GM12865 (cell line): ENCODE measurements around the gene CEP350.

Experiments
- DNase-seq: peaks from one replicate; pipeline ENCODE4 v3.0.0; 2010; ENCODE audit warnings: low read depth
- H3K4me3 ChIP-seq: 2 replicates; pipeline ENCODE4 v1.5.1; 2011; ENCODE audit warnings: mild to moderate bottlenecking, low read depth, low read length, control low read depth
- CTCF ChIP-seq: IDR thresholded peaks from 2 replicates; pipeline ENCODE4 v1.5.1; 2011; ENCODE audit warnings: low read length, control low read depth, low read depth, inconsistent platforms; ENCODE audit not compliant: insufficient read depth; ENCODE audit errors: missing control alignments

The CEP350 gene

DNA sequence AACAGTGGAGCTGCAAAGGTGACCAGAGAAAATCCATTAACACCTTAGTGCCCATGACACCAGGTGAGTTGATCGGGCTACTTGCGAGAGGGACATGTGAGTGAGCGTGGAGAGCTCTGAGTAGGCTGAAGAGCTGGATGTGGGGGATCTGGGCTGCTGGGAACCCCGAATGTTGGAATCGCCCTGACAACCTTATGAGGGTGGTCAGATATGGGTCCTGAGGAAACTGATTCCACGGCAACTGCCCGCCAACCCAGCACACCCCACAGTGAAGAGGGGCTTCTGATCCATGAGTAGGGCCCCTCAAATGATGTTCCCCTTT is 199.4 kb downstream of the CEP350 start:
- no peak for TF ChIP-seq CTCF
- peak overlapping the region; percentile 97 for H3K4me3 ChIP-seq
- DNase-seq, result no peak

GRCh38 chr1:180154325-180155181 is 199.9 kb downstream of the CEP350 start, which contains the start of gene QSOX1:
TSS of gene QSOX1 (plus strand) at chr1:180154869. CDS start at chr1:180154908, 39 bp downstream.
- no peak for TF ChIP-seq CTCF
- H3K4me3 ChIP-seq, result peak within 1 kb of the TSS; percentile 97
- peak; percentile 94 for DNase-seq

- no peak for TF ChIP-seq CTCF
- peak; percentile 24 for DNase-seq
- peak overlapping the region; percentile 70 for H3K4me3 ChIP-seq
These were observed 200.6 kb downstream of the CEP350 start for GRCh38 chr1:180155182-180155682.

DNA sequence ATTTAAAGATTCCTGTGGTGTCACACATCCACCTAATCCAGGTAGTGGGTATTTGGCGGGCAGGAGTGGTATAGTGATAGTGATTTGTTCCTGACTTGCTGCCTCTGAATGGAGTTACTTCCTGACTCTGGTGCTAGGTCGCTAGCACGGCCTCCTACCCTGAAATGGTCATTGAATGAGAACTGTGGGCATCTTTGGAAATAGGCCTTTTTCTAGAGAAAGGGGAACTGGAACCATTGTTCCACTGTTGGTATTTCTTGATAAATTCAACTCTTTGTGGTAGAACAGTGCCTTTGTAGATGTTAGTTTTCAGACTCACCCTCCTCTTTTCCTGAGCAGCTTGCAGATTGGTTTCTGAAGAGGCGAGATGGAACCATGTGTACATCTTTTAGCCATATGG is 201.6 kb downstream of the CEP350 start:
- no peak for TF ChIP-seq CTCF
- no peak for DNase-seq
- no peak overlapping the region for H3K4me3 ChIP-seq

DNA sequence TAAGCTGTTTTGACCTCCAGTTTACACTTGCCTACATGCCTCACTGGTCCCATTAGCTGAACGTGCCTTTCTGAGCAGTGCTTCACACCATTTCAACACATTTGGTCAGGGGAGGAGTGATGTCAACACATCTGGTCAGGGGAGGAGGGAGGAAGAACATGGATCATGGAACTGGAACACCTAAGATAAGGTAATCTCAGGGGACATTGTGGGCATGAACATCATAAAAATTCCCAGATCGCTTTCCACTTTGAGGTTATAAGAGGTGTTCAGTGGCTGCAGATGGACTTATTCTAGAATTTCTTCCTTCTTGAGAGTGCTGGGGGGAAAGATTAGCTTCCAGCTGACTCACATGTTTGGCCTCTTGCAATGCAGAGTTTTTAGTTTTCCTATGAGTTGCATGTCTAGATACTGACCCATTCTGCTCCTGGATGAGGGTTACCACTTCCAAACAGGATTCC is 202.1 kb downstream of the CEP350 start:
- DNase-seq, result no peak
- H3K4me3 ChIP-seq, result no peak overlapping the region
- no peak for TF ChIP-seq CTCF

- no peak for TF ChIP-seq CTCF
- DNase-seq, result no peak
- H3K4me3 ChIP-seq, result no peak overlapping the region
These were observed 202.5 kb downstream of the CEP350 start for GRCh38 chr1:180157108-180157507.
